ENCODE measurements around the gene SFT2D3.
"Not testable (repeated sequence)": the region's sequence is repeated elsewhere in the genome, so short reads cannot be mapped to it uniquely, and the experiment has no call there.

Gene SFT2D3

DNA sequence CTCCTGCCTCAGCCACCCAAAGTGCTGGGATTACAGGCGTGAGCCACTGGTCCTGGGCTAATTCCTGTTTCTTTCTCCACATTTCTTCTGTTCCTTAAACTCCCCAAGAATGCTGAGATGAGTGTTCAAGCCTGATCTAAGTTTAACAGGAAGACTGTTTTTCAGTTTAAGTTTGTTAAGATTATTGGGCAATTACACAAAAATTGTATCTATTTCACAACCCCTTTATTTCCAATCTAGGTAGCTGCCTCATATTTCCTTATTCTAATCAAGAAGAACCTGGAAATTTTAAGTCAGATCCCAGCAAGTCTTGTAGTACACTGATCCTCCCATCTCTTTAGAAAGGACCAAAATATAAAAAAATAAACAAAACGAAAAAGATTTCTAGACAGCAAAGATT, 11.7 kb downstream of the SFT2D3 start:
- DNase-seq, result no peak

DNA sequence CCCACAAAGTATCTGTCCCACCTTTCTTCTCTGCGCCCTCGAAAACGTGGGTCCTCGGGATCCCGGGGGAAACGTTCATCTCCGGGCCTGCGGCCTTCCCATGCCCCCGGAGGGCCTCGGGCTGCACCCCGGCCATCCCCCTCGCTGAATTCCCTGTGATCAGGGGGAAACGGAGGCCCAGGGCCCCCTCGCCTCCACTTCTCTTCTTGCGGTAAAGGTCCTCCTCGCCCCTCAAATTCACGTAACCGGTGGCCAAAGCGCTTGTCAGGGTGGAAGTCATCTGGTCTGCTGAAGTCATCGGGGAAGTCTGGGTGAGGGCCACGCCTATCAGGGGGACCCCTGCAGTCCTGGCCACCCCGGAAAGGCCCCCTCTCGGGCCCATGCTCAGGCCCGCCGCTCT, 12.3 kb downstream of the SFT2D3 start:
- DNase-seq, result no peak

DNA sequence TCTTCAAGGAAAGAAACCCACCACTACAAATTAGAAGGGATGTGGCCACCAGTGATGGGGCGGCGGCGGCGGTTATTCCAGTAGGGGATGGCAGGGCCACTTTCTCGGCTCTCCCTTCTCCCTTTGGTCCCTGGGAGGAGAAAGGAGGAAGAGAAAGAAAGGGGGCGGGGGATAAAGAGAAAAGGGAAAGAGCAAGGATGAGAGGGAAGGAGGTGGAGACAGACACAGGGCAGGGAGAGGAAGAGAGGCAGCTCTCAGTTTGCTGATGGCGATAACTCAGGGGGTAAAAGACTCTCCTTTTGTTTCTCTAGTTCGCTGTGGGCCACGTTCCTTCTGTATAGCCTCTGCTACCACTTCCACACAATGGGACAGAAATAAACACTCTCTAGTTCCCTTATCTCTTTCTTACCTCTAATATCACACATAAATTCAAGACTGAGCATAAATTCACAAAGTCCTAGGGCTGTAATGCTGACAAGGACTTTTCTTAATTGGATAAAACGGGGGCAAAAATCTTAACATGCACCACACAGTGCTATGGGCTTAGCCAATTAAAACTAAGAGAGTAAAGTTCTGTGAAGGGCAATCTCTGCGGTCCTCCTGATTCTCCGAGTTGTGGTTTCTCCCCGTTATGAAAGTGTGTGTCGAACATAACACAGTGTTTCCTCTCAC, 14.6 kb downstream of the SFT2D3 start:
- no peak for DNase-seq

DNA sequence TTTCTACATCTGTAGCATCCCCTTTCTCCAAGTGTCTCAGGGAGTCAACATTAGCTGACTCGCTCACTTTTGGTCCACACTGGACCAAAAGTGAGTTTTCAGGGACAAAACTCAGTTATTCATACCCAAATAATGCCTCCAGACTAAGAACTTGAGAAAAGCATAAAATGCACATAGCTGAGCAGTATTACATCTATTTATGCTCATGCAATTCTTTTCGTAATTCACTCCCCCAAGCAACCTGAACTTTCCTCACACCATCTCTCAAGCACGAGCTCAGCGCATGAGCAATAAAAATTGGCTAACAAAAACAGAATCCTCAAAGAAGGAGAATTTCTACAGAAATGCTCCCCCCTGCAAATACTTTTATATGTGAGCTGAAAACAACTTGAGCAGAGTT, 17.0 kb downstream of the SFT2D3 start:
- DNase-seq, result no peak

DNA sequence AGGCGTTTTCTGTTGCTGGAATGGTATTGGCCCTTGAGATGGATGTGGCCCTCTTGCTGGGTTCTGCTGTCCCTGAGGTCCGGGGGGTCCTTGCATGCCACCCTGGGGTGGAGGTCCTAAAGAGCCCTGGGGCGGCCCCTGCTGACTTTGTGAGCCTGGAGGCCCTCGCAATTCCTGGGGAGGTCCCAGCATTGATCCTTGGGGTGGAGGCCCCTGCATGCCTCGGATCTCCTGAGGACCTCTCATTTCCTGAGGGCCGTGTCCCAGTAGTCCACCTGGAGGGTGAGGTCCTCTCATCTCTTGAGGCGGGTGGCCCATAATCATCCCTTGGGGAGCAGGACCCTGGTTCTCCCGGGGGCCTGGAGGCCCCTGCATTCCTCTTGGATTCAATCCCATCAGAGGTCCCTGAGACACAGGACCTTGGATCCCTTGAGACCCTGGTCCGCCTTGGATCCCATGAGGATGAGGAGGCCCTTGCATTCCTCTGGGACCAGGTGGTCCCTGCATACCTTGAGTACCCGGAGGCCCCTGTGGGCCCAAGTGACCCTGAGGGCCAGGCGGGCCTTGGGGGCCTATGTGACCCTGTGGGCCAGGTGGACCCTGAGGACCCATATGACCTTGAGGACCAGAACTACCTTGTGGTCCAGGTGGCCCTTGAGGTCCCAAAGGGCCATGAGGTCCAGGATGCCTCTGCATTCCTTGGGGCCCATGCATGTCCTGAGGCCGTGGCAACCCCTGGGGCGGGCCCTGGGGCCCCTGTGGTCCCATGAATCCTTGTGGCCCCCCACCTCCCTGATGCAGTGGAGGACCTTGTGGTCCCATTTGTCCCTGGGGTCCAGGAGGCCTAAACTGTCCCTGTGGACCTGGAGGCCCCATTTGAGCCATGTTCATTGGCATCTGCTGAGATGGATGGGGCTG, 18.3 kb downstream of the SFT2D3 start:
- no peak for DNase-seq

DNA sequence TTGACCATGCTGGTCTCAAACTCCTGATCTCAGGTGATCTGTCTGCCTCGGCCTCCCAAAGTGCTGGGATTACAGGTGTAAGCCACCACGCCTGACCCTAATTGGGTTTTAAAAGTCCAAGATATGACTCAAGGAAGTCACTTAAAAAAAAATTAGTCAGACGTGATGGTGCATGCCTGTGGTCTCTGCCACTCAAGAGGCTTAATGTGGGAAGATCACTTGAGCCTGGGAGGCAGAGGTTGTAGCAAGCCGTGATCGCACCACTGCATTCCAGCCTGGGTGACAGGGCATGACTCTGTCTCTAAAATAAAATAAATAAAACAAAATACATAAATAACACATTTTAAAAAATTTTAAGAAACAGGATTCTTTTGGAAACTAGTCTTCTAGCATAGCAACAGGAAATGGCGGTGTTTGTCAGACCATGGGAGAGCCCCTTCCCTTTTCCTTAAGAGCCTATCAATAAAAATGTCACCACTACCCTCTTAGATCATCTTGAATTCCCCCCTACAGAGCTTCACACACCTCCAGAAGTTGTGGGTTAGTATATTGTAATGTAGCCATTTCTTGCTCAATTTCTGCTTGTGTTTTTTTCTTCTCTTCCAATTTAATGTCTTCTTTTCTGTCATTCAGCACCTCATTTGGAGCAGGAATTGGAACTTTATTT, 20.1 kb downstream of the SFT2D3 start:
- no peak for DNase-seq

DNA sequence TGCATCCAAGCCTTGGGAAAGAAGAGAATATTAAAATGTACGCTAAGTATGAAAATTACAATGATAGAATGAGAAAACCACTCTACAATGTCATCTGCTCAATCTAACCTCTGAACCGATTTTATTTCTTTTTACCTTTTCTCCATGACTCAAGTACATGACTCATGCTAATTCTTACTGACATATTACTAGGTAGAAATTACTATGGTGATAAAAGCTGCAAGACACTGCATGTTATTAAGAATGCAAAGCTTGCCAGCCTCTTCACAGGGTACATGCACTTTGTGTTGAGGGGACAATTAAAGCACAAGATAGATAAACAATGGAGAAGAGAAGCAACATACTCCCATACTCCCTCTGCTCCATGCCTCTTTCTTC, 20.7 kb downstream of the SFT2D3 start:
- no peak for DNase-seq

DNA sequence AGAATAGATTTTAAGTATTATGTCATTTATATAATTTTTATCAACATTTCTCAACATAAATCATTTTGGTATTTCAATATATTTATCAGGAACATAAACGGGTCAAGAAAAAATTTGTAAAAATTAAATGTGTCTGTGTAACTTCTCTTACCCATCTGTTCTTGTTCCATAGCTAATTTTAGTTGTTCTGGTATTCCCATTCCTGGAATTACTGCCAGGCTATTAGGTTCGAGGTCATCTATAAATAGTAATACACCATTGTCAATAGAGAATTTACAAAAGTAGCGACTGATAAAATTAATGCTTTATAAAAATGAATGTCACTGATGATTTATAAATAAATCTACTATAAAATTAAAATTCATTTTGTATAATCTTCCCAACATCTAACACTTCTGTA, 21.5 kb downstream of the SFT2D3 start:
- no peak for DNase-seq

DNA sequence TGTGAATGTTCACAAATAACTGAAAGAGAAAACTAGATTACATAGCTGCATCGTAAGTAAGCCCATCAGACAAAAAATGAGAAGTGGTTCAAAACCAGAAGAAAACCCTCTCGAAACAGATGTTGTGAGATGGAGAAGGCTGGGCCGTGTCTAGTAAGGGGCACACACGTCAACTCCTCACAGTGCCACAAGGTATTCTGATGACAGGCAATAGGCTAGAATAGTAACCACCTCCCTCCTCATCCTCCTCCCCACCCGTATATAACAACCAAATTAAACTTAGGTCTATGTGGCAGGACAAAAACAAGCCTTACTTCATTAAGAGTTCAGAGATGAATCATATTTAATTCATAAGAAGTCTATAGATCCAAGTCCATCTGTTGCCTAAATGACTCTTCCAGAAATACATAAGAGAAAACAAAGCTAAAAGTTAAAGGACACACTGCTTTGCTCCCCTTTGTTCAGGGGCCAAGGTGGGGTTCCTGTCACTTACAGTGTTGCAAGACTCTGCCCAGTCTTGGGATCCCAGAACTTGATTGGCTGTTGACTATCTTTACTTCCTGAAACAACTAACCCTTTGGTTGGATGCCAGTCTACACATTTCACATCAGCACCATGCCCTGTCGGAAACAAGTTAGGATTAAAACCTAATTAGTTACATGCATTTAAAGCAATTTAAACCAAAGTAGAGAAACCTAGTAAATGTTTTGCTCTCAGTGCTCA, 25.0 kb downstream of the SFT2D3 start:
- no peak for DNase-seq

DNA sequence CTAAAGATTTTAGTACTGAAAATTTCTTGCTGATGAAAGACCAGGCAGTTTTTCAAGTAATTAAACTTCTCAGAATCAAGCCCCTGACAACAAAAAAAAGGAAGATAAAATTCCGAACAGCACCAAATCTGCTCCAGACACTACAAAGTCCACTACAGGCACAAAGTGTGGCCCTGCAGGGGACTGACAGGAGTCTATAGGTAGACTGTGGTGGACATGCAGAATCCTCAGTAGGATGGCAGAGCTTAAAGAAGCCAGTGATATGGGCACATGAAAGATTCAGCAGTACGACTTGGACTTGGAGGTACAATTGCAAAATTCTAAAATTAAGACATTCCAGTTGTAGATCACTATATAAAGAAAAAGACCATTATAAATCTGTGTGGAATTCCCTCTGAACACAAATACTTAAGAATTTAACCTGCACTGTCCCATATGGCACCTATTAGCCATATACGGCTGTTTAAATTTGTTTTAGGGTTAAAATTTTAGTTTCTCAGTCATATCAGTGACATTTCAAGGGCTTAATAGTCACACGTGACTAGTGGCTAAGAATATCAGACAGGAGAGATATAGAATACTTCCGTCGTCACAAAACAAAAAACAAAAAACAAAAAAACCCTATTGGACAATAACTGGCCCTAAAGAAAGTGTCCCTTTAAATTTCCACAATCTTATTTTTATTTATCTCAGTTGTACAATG, 32.0 kb downstream of the SFT2D3 start:
- DNase-seq, result no peak

DNA sequence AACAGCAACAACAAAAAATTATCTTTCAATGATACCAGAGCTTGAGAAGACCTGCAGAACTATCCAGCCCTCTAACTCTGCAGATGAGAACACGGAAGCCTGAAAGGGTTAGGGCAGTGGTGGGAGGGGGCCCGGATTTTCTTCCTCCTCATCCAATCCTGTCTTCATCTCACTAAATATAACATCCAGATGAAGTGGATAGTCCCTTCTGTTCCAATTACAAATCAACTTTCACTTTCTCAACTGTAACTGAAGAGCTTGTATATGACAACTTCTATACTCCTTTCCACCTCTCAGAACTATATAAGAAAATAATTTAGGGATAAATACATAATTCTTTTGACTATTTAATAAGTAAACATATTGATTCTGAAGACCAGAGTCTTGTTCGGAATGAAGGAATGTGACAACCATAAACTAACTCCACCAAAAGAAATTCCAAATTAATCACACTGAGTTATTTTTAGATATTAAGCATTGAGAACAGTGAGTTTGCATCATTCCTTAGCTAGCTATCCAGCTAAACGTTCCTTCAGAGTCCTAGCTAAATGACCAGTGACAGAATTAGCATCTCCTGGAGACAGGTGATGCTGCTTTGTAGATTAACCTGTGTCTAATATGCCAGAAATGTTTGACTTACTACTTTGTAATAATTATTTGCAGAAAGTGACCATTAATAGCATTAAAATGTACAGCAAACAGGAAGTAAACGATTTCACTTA, 32.7 kb downstream of the SFT2D3 start:
- DNase-seq, result no peak

DNA sequence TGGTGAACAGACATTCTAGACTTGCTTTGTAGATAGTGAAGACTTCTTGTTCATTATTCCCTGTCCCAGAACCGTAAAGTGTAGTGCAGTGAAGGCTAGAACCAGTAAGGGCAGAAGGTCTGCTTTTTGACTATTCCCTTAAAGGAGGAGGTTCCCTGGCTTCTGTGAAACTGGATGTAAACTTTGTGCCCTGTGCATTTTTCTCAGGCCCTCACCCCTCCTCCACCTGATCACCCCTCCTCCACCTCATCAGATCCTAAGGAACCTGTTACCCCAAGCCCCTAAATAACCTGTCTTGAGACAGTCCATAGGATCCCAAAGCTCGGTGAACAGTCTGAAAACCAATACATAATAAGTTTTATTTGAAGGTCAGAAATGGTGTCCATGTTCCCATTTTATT, 33.7 kb downstream of the SFT2D3 start:
- no peak for DNase-seq

DNA sequence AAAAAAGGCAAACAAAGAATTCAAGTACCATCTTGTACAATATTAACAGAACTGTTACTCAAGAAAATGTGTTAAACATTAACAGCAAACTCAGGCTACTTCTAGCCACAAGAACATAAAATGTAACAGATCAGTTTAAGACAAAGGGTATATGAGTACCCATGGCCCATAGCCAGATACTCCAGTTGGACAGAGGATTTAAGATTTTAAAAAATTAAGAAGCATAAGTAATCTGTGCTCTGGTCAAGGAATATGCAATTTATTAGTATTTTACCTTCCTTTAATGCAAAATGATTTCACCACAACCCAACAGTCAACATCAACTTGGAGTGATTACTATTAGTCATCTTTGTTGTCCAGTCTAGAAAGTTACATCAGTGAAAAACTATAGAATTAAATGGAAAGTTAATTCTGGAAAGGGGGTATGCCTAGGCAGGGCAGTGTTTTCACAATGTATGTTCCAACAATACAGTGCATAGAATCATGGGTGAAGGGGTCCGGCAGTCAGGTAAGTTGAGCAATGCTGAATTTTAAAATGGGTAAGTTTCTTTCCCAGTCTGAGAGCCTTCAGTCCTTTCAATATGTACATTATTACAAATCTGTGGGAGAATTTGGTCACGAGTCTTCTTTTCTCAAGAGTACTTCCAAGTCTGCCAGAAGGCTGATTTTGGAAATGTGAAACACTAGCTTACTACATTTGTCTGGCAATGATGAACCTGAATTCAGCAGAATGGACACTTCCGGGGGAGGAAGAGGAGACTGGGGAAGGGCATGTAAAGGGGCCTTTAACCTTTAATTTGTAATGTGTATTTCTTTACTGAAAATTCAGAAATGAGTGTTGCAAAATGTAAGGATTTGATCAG, 34.5 kb downstream of the SFT2D3 start:
- no peak for DNase-seq

DNA sequence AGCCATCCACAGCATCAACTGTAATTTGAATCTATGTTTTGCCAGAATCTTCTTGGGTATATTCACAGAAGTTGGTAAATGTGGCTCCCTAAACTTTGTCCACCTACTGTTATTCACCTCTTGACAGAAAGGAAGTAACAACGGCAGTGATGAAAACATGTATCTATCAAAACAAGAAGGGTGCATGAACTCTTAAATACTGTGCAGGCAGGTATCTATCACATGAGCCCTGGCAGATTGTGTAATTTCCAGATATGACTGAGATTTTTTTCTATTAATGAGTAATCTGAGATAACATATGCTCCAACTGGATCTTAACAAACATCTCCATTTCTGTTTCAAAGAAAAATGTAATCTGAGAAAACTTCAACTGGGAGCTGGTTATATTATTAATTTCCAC, 36.6 kb downstream of the SFT2D3 start:
- no peak for DNase-seq

DNA sequence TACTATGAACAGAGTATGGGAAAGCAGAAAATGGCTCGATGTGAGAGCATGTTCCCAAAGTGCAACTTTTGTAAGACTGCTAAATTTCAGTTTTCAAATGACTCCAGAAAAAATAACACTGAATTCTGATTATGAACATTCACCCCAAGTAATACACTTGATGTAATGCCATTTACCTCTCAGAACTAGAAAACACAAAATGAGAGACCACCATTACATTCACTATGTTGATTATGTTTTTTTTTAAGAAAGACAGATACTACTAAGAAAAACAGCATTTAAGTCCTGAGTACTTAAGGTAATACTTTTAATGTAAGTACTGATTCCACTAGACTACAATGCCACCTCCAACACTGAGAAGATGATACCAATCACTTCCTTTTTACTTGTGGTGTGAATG, 38.5 kb downstream of the SFT2D3 start:
- no peak for DNase-seq

DNA sequence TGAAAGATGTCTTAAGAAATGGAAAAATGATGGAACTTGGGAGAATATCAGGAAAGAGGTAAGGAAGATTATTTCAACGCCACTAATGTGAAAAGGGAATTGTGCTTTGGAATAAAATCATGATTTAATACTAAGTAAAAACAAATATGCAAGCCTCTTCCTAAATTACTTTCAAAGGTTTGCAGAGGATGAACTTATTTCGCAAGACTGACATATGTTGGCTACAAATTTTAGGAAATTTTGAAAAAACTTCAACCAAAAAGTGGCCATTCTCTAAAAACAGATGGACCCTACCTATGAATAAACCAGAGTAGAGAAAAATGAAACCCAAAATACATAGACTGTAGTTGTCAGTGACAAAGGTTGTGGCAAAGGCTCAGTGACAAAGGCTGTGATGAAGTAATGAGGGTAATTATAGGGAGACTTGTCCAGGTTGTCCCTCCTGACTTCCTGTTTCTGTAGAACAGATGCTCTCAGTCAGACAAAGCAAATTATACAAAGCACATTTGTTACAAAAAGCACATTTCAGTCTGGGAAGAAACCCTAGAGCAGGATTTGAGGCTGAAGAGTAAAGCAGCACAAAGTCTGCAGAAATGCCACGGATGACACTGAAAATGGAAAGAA, 39.5 kb downstream of the SFT2D3 start:
- DNase-seq, result no peak

DNA sequence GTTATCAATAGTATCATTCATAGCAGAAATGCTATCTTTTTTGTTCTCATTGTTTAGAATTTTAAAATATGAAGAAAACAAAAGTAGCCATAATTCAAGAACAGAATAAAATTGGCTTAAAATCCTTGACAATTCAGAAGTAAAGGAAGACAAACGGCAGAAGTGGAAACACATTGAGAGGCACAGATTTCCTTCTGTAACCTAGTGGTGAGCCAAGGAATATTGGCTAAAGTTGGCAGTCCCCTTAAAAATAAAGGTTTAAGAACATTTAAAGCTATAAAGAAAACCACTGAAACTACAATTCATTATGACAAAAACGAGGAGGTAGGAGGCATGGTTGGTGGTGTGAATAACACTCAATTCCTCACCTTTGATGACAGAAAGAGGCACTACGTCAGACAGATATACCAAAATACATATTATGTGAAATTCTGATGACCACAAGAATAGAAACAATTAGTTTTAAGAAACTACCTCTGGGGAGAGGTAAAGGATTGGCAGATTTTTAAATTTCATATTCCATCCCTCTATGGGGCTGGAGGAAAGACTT, 42.3 kb downstream of the SFT2D3 start:
- no peak for DNase-seq

DNA sequence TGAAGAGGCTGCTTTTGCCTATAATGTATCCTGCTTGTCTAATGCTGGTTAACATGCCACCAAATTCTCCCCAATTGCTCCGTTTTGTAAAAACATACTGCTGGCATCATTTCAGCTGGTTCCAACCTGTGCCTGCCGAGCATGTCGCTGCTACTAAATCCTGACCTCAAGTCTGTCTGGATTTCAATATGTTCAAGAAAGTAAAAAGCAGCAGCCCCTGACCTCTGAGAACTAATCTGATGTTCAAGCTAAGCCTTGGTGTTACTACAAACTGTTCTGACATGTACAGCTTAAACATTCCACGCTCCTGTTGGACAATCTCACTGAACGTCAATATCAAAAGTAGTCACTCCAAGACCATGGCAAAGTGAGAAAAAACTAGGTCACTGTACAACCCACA, 46.3 kb downstream of the SFT2D3 start:
- no peak for DNase-seq

DNA sequence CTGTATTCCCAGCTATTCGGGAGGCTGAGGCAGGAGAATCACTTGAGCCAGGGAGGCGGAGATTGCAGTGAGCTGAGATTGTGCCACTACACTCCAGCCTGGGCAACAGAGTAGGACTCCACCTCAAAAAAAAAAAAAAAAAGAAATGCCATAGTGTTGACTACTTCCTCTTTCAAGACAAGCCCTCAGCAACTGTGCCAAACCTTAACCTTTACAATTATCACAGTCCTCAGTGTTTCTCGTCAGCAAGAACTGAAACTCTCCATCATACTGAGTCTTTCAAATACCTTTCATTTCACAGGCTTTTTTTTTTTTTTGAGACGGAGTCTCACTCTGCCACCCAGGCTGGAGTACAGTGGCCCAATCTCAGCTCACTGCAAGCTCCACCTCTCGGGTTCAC, 48.2 kb downstream of the SFT2D3 start:
- not testable (repeated sequence) for DNase-seq

DNA sequence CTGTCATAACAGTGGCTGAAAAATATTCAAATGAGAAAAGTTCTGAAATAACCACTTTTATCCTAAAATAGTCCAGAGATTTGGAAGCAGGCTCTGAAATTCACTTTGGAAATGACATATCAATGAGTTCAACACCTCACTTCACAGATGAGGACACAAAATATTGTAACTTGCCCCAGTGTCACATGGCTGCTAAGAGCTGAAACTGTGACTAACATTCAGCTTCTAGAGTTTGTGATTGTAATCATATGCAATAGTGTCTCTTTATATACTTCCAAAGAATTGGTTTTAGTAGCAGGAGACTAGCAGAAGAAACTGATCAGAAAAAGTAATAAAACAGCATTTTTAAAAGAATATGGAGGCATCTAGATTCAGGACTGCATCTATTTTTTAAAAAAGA, 52.1 kb downstream of the SFT2D3 start:
- DNase-seq, result no peak
